ENCODE results near the gene THAP8. TPM values are rescaled to one million over a fixed set of nuclear protein-coding genes. Genes with fewer than 3 reads are reported as not detected.

THAP8 gene
- total RNA-seq, 1 donor from 2014 or later: not detected

DNA sequence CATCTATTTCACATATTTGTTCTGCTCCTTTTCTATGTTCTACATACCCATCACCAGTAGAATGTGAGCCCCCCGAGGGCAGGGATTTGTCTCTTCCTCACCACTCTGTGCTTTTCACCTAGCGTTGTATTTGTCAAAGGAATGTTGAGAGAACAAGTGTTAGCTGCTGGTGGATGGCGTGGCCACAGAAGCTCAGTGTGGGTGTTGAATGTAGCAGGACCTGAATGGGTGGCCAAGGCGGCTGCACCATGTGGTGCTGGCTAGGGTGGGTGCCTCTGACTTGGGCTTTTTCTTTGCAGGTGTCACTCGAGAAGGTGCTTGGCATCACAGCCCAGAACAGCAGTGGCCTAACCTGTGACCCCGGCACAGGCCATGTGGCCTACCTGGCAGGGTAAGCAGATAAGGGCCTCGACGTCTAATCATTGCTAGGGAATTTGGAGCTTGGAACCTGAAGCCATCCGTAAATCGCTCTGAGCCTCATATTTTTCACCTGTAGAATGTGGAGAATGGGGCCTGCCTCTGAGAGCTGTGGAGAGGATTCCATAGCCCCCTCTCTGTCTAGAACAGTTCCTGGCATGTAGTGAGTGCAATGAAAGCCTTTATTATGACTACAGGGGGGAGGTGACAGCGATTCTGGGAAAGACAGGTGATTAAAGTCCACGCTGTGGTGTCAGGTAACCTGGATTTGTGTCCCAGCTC, 4.5 kb upstream of the THAP8 start:
- DNase-seq (ENCODE audit: low spot score in 2 of 2): no peak
- no peaks in the 10 kb centered on the region for H3K27me3 ChIP-seq
- H3K27ac ChIP-seq: no peak overlapping the region
- H3K4me3 ChIP-seq: no peak overlapping the region
- intact Hi-C loops (cut with DNase I): loop anchor here (10.0 kb wide), 2 partner anchors 156 to 414 kb away; partner anchors contain the start of genes COX6B1, ETV2, ZNF146 and ZNF565
- peaks cover 0 to 6% of the 10 kb centered on the region in 2 donors for H3K4me1 ChIP-seq
- no peaks in the 10 kb centered on the region for H3K9me3 ChIP-seq
- TF ChIP-seq, protein P1, sequence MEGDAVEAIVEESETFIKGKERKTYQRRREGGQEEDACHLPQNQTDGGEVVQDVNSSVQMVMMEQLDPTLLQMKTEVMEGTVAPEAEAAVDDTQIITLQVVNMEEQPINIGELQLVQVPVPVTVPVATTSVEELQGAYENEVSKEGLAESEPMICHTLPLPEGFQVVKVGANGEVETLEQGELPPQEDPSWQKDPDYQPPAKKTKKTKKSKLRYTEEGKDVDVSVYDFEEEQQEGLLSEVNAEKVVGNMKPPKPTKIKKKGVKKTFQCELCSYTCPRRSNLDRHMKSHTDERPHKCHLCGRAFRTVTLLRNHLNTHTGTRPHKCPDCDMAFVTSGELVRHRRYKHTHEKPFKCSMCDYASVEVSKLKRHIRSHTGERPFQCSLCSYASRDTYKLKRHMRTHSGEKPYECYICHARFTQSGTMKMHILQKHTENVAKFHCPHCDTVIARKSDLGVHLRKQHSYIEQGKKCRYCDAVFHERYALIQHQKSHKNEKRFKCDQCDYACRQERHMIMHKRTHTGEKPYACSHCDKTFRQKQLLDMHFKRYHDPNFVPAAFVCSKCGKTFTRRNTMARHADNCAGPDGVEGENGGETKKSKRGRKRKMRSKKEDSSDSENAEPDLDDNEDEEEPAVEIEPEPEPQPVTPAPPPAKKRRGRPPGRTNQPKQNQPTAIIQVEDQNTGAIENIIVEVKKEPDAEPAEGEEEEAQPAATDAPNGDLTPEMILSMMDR (IDR thresholded peaks at IDR 0.05): no peak
- H3K36me3 ChIP-seq: no peaks in the 10 kb centered on the region

- DNase-seq (ENCODE audit: low spot score in 2 of 2): peak; percentile 72 to 95
- Histone ChIP-seq H3K4me3 (peak within 1 kb of the TSS; percentile 71 to 80), H3K9me3 (no peaks in the 10 kb centered on the region), H3K27me3 (no peaks in the 10 kb centered on the region), H3K36me3 (no peaks in the 10 kb centered on the region), H3K27ac (peak within 1 kb of the TSS; percentile 91 to 92), H3K4me1 (peaks cover 0 to 6% of the 10 kb centered on the region in 2 donors)
- intact Hi-C loops (cut with DNase I): loop anchor here (1.0 to 10.0 kb wide), 10 partner anchors 23 to 410 kb away; partner anchors contain the start of genes ALKBH6, ARHGAP33, CLIP3 and COX6B1
- TF ChIP-seq, protein P1 (IDR thresholded peaks at IDR 0.05): no peak
Observed at GRCh38 chr19:36054733-36055686, 925 bp upstream of the THAP8 start, which contains the start of gene WDR62. WDR62 (plus strand) TSS chr19:36054897; CDS start chr19:36054972, 75 bp downstream.

DNA sequence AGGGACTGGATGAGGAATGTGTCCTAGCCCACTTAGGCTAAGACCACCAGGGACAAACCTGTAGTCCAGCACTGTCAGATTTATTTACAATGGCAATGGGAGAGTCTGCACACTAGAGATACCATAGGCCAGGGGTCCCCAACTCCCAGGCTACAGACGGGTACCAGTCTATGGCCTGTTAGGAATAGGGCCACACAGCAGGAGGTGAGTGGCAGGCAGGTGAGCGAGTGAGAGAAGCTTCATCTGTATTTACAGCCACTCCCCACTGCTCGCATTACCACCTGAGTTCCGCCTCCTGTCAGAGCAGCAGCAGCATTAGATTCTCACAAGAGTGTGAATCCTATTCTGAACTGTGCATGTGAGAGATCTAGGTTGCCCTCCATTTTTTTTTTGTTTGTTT, 2.4 kb downstream of the THAP8 start:
- intact Hi-C loops (cut with DNase I): loop anchor here (5.0 to 10.0 kb wide), 4 partner anchors 54 to 407 kb away; partner anchors contain the start of genes COX6B1, ETV2, IGFLR1 and SDHAF1
- TF ChIP-seq, protein P1 (IDR thresholded peaks at IDR 0.05): no peak
- Histone ChIP-seq H3K27ac (no peak overlapping the region), H3K36me3 (no peaks in the 10 kb centered on the region), H3K9me3 (no peaks in the 10 kb centered on the region), H3K4me3 (no peak overlapping the region), H3K27me3 (no peaks in the 10 kb centered on the region), H3K4me1 (peaks cover 0 to 6% of the 10 kb centered on the region in 2 donors)
- DNase-seq (ENCODE audit: low spot score in 2 of 2): no peak

- peaks cover 0 to 6% of the 10 kb centered on the region in 2 donors for H3K4me1 ChIP-seq
- TF ChIP-seq, protein P1 (IDR thresholded peaks at IDR 0.05): no peak
- no peak overlapping the region for H3K4me3 ChIP-seq
- H3K36me3 ChIP-seq: no peaks in the 10 kb centered on the region
- no peak for DNase-seq (ENCODE audit: low spot score in 2 of 2)
- H3K27me3 ChIP-seq: no peaks in the 10 kb centered on the region
- H3K9me3 ChIP-seq: no peaks in the 10 kb centered on the region
- H3K27ac ChIP-seq: no peak overlapping the region
- intact Hi-C loops (cut with DNase I): loop anchor here (5.0 to 10.0 kb wide), 4 partner anchors 54 to 406 kb away; partner anchors contain the start of genes COX6B1, ETV2, IGFLR1 and SDHAF1
Observed at GRCh38 chr19:36051236-36051635, 2.8 kb downstream of the THAP8 start.

DNA sequence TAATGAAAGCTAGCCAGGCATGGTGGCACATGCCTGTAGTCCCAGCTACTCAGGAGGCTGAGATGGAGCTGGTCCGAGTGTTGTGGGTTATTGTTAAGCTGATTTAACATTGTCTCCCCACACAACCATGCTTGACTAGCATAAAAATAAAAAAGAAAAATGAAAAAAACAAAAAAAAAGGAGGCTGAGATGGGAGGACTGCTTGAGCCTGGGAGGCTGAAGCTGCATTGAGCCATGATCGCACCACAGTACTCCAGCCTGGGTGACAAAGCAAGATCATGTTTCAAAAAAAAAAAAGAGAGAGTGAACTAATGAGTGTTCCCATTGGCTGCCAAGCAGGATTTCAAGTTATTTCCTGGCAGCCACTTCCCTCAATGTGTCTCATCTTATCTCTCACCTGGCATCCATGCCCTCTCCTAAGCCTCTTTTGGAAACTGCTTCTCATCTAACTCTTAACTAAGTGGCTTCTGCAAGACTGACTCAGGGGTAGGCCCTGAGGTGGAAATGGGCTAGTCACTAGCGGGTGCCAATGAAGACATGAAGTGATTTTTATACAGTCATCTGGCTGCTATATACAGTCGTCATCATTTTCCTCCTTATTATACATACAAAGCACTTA, 4.9 kb downstream of the THAP8 start:
- no peak overlapping the region for H3K4me3 ChIP-seq
- no peaks in the 10 kb centered on the region for H3K27me3 ChIP-seq
- no peaks in the 10 kb centered on the region for H3K9me3 ChIP-seq
- H3K27ac ChIP-seq: no peak overlapping the region
- no peaks in the 10 kb centered on the region for H3K4me1 ChIP-seq
- TF ChIP-seq, protein P1 (IDR thresholded peaks at IDR 0.05): no peak
- no peak for DNase-seq (ENCODE audit: low spot score in 2 of 2)
- no peaks in the 10 kb centered on the region for H3K36me3 ChIP-seq
- intact Hi-C loops (cut with DNase I): no loop called here

All from ascending aorta (tissue), 2 donors.